ELF-1 (cell line): Measurements from ENCODE around the gene ENPP1.

ENCODE experiments used
- DNase-seq: peaks from one replicate; pipeline ENCODE4 v3.0.0-alpha.2; 2016; ENCODE audit warnings: low read depth, low spot score

Gene ENPP1

GRCh38 chr6:131807644-131808459, at the start of gene ENPP1:
Gene ENPP1 (plus strand): TSS chr6:131808020. CDS start chr6:131808036, 16 bp downstream.
- DNase-seq, result peak; percentile 80

- no peak for DNase-seq
Measured at GRCh38 chr6:131758920-131759319, 48.9 kb upstream of the ENPP1 start.

GRCh38 chr6:131761060-131761761, 46.6 kb upstream of the ENPP1 start:
- no peak for DNase-seq

- DNase-seq, result no peak
Measured at GRCh38 chr6:131761762-131762067, 46.1 kb upstream of the ENPP1 start.

- no peak for DNase-seq
Measured at GRCh38 chr6:131762984-131763383, 44.8 kb upstream of the ENPP1 start.

- no peak for DNase-seq
Measured at GRCh38 chr6:131763749-131764148, 44.1 kb upstream of the ENPP1 start.

- no peak for DNase-seq
Measured at GRCh38 chr6:131764350-131764749, 43.5 kb upstream of the ENPP1 start.

- no peak for DNase-seq
Measured at GRCh38 chr6:131765081-131765803, 42.6 kb upstream of the ENPP1 start.

- no peak for DNase-seq
Measured at GRCh38 chr6:131765804-131766135, 42.0 kb upstream of the ENPP1 start.

- no peak for DNase-seq
Measured at GRCh38 chr6:131766631-131767030, 41.2 kb upstream of the ENPP1 start.

- DNase-seq, result no peak
Measured at GRCh38 chr6:131768964-131769363, 38.9 kb upstream of the ENPP1 start.

- DNase-seq, result no peak
Measured at GRCh38 chr6:131769385-131770141, 38.3 kb upstream of the ENPP1 start.

GRCh38 chr6:131770776-131771175, 37.0 kb upstream of the ENPP1 start:
- DNase-seq, result no peak

GRCh38 chr6:131773284-131773950, 34.4 kb upstream of the ENPP1 start:
- DNase-seq, result peak; percentile 18

GRCh38 chr6:131775886-131776285, 31.9 kb upstream of the ENPP1 start:
- DNase-seq, result no peak

- no peak for DNase-seq
Measured at GRCh38 chr6:131776985-131777384, 30.8 kb upstream of the ENPP1 start.

- no peak for DNase-seq
Measured at GRCh38 chr6:131778169-131778568, 29.7 kb upstream of the ENPP1 start.

GRCh38 chr6:131779304-131779703, 28.5 kb upstream of the ENPP1 start:
- DNase-seq, result no peak

- DNase-seq, result no peak
Measured at GRCh38 chr6:131780600-131780999, 27.2 kb upstream of the ENPP1 start.

GRCh38 chr6:131781687-131782086, 26.1 kb upstream of the ENPP1 start:
- DNase-seq, result no peak

GRCh38 chr6:131782764-131783163, 25.1 kb upstream of the ENPP1 start:
- no peak for DNase-seq
